Neural cell (in vitro differentiated cells): Measurements from ENCODE around the gene MALRD1. TPM values are rescaled to one million over a fixed set of nuclear protein-coding genes. Genes with fewer than 3 reads are reported as not detected.

Experiments
- H2AFZ ChIP-seq: fragments of 200-600, 300-800 bp; sonication (generic), shearing (Covaris generic); 2 replicates; pipeline ENCODE4 v1.6.0; 2014; ENCODE audit warnings: low read depth, mild to moderate bottlenecking, antibody characterized with exemption, low read length, moderate library complexity
- H3F3A ChIP-seq: fragments of 200-600 bp; shearing (Covaris generic); 2 replicates; pipeline ENCODE4 v1.6.1; 2016; ENCODE audit warnings: mild to moderate bottlenecking, moderate library complexity, mixed read lengths, antibody characterized with exemption, low read length; ENCODE audit not compliant: insufficient read depth, poor library complexity, severe bottlenecking
- H3K27ac ChIP-seq: fragments of 200-600, 300-800 bp; sonication (generic), shearing (Covaris generic); 2 replicates; pipeline ENCODE4 v1.5.1; 2014; ENCODE audit warnings: mild to moderate bottlenecking, low read length, moderate library complexity
- H3K27me3 ChIP-seq: fragments of 300-800, 200-600 bp; sonication (generic), shearing (Covaris generic); 2 replicates; pipeline ENCODE4 v1.6.0; 2014; ENCODE audit warnings: mild to moderate bottlenecking, low read depth, low read length, moderate library complexity; ENCODE audit not compliant: insufficient read depth
- H3K36me3 ChIP-seq: fragments of 300-800, 200-600 bp; sonication (generic), shearing (Covaris generic); 2 replicates; pipeline ENCODE4 v1.5.1; 2014; ENCODE audit warnings: mild to moderate bottlenecking, antibody characterized with exemption, low read length, moderate library complexity; ENCODE audit not compliant: insufficient read depth
- H3K4me2 ChIP-seq: fragments of 300-800, 200-600 bp; sonication (generic), shearing (Covaris generic); 2 replicates; pipeline ENCODE4 v1.6.0; 2014; ENCODE audit warnings: mild to moderate bottlenecking, low read length
- H3K4me3 ChIP-seq: fragments of 300-800, 200-600 bp; sonication (generic), shearing (Covaris generic); 2 replicates; pipeline ENCODE4 v1.5.1; 2014; ENCODE audit warnings: mild to moderate bottlenecking, low read length, moderate library complexity
- H3K79me2 ChIP-seq: fragments of 200-600 bp; shearing (Covaris generic); replicated peaks from 2 replicates; pipeline ENCODE4 v1.6.0; 2014; ENCODE audit warnings: mild to moderate bottlenecking, low read length, moderate library complexity; ENCODE audit not compliant: insufficient read depth
- H3K9ac ChIP-seq: fragments of 300-800, 200-600 bp; sonication (generic), shearing (Covaris generic); 2 replicates; pipeline ENCODE4 v1.6.1; 2016; ENCODE audit warnings: mild to moderate bottlenecking, low read length, mixed read lengths
- H3K9me2 ChIP-seq: fragments of 200-600 bp; shearing (Covaris generic); 2 replicates; pipeline ENCODE4 v1.6.1; 2016; ENCODE audit warnings: mild to moderate bottlenecking, low read length, mixed read lengths; ENCODE audit not compliant: insufficient read depth
- H3K9me3 ChIP-seq: fragments of 200-600, 300-800 bp; sonication (generic), shearing (Covaris generic); 2 replicates; pipeline ENCODE4 v1.6.1; 2016; ENCODE audit warnings: mild to moderate bottlenecking, mixed run types, low read length, moderate library complexity, mixed read lengths
- H4K20me1 ChIP-seq: fragments of 200-600 bp; shearing (Covaris generic); 2 replicates; pipeline ENCODE4 v1.6.1; 2016; ENCODE audit warnings: mild to moderate bottlenecking, mixed run types; ENCODE audit not compliant: insufficient read depth
- EP300 ChIP-seq: fragments of 450-650 bp; conservative IDR thresholded peaks from 2 replicates; pipeline ENCODE4 v1.6.1; 2014; ENCODE audit warnings: antibody characterized with exemption, mild to moderate bottlenecking, moderate library complexity; ENCODE audit not compliant: poor library complexity, severe bottlenecking
- EZH2 ChIP-seq: fragments of 200-600, 300-800 bp; shearing (Covaris generic), sonication (generic); IDR thresholded peaks from 2 replicates; pipeline ENCODE4 v1.6.1; 2014; ENCODE audit warnings: antibody characterized with exemption, low read length, borderline replicate concordance, mild to moderate bottlenecking; ENCODE audit not compliant: insufficient read depth, poor library complexity, severe bottlenecking
- MXI1 ChIP-seq: fragments of 450-650 bp; conservative IDR thresholded peaks from 2 replicates; pipeline ENCODE4 v1.6.1; 2014; ENCODE audit warnings: antibody characterized with exemption, mild to moderate bottlenecking; ENCODE audit not compliant: poor library complexity, severe bottlenecking
- POLR2AphosphoS5 ChIP-seq: IDR thresholded peaks from 2 replicates; pipeline ENCODE4 v1.6.1; 2012
- RAD21 ChIP-seq: fragments of 450-650 bp; conservative IDR thresholded peaks from 2 replicates; pipeline ENCODE4 v1.6.1; 2014; ENCODE audit warnings: antibody characterized with exemption, mild to moderate bottlenecking, moderate library complexity
- SMC3 ChIP-seq: fragments of 450-650 bp; conservative IDR thresholded peaks from 2 replicates; pipeline ENCODE4 v1.6.1; 2014; ENCODE audit warnings: antibody characterized with exemption, mild to moderate bottlenecking, moderate library complexity; ENCODE audit not compliant: poor library complexity
- TAF1 ChIP-seq: IDR thresholded peaks from 2 replicates; pipeline ENCODE4 v1.6.1; 2012; ENCODE audit warnings: low read depth
- polyA plus RNA-seq: library from polyadenylated mRNA; depleted of rRNA; stranded (reverse); fragments of >200 nt; gene quantifications from 2 replicates; pipeline ENCODE4 v1.2.3, GENCODE V29; 2014
- TF ChIP-seq, protein P1 (sequence below): IDR thresholded peaks from 2 replicates; pipeline ENCODE4 v1.6.1; 2012; ENCODE audit warnings: borderline replicate concordance
- TF ChIP-seq, protein P2 (sequence below): fragments of 450-650 bp; IDR thresholded peaks from 2 replicates; pipeline ENCODE4 v1.5.1; 2014; ENCODE audit warnings: antibody characterized with exemption, mild to moderate bottlenecking, moderate library complexity; ENCODE audit not compliant: poor library complexity, severe bottlenecking

Gene MALRD1
- polyA plus RNA-seq, 1 donor from 2014 or later: 0.21 TPM

DNA sequence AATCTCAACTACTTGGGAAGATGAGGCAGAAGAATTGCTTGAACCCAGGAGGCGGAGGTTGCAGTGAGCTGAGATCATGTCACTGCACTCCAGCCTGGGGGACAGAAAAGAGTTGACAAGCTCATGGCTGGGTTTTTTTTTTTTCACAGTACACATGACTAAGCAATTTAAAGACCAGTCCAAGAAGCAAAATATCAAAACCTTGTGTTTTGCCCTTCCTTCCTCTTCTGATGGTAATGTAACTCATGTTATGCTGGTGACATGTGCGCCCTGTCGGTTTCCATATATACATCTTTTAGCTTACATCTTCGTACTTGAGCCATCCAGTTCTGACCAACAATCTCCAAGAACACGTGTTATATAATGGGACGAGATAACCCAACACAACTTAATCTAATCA is 530.0 kb downstream of the MALRD1 start:
- no peaks in the 10 kb centered on the region for H3F3A ChIP-seq
- H3K9me3 ChIP-seq: no peaks in the 10 kb centered on the region
- no peak overlapping the region for H3K27ac ChIP-seq
- TF ChIP-seq RAD21 (no peak), MXI1 (no peak), TAF1 (no peak), EP300 (no peak), POLR2AphosphoS5 (no peak), EZH2 (no peak), SMC3 (no peak)
- TF ChIP-seq, protein P1, sequence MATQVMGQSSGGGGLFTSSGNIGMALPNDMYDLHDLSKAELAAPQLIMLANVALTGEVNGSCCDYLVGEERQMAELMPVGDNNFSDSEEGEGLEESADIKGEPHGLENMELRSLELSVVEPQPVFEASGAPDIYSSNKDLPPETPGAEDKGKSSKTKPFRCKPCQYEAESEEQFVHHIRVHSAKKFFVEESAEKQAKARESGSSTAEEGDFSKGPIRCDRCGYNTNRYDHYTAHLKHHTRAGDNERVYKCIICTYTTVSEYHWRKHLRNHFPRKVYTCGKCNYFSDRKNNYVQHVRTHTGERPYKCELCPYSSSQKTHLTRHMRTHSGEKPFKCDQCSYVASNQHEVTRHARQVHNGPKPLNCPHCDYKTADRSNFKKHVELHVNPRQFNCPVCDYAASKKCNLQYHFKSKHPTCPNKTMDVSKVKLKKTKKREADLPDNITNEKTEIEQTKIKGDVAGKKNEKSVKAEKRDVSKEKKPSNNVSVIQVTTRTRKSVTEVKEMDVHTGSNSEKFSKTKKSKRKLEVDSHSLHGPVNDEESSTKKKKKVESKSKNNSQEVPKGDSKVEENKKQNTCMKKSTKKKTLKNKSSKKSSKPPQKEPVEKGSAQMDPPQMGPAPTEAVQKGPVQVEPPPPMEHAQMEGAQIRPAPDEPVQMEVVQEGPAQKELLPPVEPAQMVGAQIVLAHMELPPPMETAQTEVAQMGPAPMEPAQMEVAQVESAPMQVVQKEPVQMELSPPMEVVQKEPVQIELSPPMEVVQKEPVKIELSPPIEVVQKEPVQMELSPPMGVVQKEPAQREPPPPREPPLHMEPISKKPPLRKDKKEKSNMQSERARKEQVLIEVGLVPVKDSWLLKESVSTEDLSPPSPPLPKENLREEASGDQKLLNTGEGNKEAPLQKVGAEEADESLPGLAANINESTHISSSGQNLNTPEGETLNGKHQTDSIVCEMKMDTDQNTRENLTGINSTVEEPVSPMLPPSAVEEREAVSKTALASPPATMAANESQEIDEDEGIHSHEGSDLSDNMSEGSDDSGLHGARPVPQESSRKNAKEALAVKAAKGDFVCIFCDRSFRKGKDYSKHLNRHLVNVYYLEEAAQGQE: no peak
- TF ChIP-seq, protein P2, sequence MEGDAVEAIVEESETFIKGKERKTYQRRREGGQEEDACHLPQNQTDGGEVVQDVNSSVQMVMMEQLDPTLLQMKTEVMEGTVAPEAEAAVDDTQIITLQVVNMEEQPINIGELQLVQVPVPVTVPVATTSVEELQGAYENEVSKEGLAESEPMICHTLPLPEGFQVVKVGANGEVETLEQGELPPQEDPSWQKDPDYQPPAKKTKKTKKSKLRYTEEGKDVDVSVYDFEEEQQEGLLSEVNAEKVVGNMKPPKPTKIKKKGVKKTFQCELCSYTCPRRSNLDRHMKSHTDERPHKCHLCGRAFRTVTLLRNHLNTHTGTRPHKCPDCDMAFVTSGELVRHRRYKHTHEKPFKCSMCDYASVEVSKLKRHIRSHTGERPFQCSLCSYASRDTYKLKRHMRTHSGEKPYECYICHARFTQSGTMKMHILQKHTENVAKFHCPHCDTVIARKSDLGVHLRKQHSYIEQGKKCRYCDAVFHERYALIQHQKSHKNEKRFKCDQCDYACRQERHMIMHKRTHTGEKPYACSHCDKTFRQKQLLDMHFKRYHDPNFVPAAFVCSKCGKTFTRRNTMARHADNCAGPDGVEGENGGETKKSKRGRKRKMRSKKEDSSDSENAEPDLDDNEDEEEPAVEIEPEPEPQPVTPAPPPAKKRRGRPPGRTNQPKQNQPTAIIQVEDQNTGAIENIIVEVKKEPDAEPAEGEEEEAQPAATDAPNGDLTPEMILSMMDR: no peak
- no peaks in the 10 kb centered on the region for H3K27me3 ChIP-seq
- H2AFZ ChIP-seq: no peak overlapping the region
- no peak overlapping the region for H3K9ac ChIP-seq
- no peaks in the 10 kb centered on the region for H3K79me2 ChIP-seq
- H3K9me2 ChIP-seq: no peaks in the 10 kb centered on the region
- H3K36me3 ChIP-seq: no peaks in the 10 kb centered on the region
- H3K4me3 ChIP-seq: no peak overlapping the region
- no peak overlapping the region for H3K4me2 ChIP-seq
- no peaks in the 10 kb centered on the region for H4K20me1 ChIP-seq

DNA sequence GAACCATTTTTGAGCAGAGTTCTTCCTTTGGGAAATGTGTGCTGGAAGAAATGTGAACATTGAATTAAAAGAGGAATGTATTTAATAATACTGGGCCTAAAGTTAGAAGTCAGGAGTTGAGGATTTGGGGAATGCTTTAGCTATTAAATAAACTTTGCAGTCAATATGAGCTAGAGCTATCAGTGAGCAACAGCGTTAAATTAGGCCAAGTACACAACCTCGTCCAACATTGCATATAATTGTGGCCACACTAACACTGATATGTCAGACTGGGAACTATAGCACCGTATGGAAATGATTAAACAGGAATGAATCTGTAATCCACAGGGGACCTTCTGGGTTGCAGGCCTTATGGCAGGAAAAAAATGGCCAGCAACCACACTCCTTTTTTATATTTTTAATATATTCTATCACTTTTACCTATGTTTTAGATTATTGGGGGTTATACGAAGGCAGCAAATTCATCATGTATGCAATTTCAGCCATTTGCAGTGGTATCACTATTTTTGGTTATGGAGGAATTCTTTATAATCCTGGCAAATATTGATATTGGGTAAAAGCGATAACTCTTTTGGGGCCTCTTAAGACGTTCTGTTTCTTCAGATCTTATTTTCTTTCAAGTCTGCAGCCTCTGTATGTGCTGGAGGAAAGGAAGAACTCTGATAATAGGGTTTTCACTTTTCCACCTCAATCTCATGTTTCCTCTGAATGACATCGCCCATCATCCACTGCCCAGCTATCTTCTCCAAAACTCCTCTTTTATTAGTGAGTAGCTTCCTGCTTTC is 531.4 kb downstream of the MALRD1 start:
- H3F3A ChIP-seq: no peaks in the 10 kb centered on the region
- H3K27me3 ChIP-seq: no peaks in the 10 kb centered on the region
- H3K9ac ChIP-seq: no peak overlapping the region
- no peak overlapping the region for H3K4me2 ChIP-seq
- no peaks in the 10 kb centered on the region for H3K9me2 ChIP-seq
- H3K9me3 ChIP-seq: no peaks in the 10 kb centered on the region
- no peak overlapping the region for H3K27ac ChIP-seq
- TF ChIP-seq, protein P1: no peak
- TF ChIP-seq EP300: no peak
- TF ChIP-seq RAD21: no peak
- TF ChIP-seq POLR2AphosphoS5: no peak
- TF ChIP-seq SMC3: no peak
- no peak for TF ChIP-seq TAF1
- no peak for TF ChIP-seq MXI1
- TF ChIP-seq, protein P2: no peak
- no peak for TF ChIP-seq EZH2
- H3K4me3 ChIP-seq: no peak overlapping the region
- no peaks in the 10 kb centered on the region for H3K79me2 ChIP-seq
- no peaks in the 10 kb centered on the region for H3K36me3 ChIP-seq
- H4K20me1 ChIP-seq: no peaks in the 10 kb centered on the region
- no peak overlapping the region for H2AFZ ChIP-seq
